ENCODE measurements around the gene TATDN2.
"Not testable (repeated sequence)": the region's sequence is repeated elsewhere in the genome, so short reads cannot be mapped to it uniquely, and the experiment has no call there.

The TATDN2 gene

GRCh38 chr3:10235551-10235950, 12.7 kb upstream of the TATDN2 start:
- DNase-seq, result no peak

GRCh38 chr3:10238345-10239183, 9.7 kb upstream of the TATDN2 start:
- no peak for DNase-seq

- no peak for DNase-seq
These were observed 7.5 kb upstream of the TATDN2 start for GRCh38 chr3:10240799-10241198.

- DNase-seq, result no peak
These were observed 5.8 kb upstream of the TATDN2 start for GRCh38 chr3:10242182-10243065.

GRCh38 chr3:10244009-10244408, 4.2 kb upstream of the TATDN2 start:
- DNase-seq, result no peak

- DNase-seq, result no peak
These were observed 3.1 kb upstream of the TATDN2 start for GRCh38 chr3:10245081-10245712.

- no peak for DNase-seq
These were observed 528 bp upstream of the TATDN2 start for GRCh38 chr3:10247679-10248183.

GRCh38 chr3:10248984-10249748, 907 bp downstream of the TATDN2 start:
- no peak for DNase-seq

- no peak for DNase-seq
These were observed 1.6 kb downstream of the TATDN2 start for GRCh38 chr3:10249833-10250232.

- no peak for DNase-seq
These were observed 2.7 kb downstream of the TATDN2 start for GRCh38 chr3:10251006-10251405.

- no peak for DNase-seq
These were observed 5.5 kb downstream of the TATDN2 start for GRCh38 chr3:10253731-10254130.

GRCh38 chr3:10255835-10256234, 7.6 kb downstream of the TATDN2 start:
- DNase-seq, result no peak

- no peak for DNase-seq
These were observed 10.8 kb downstream of the TATDN2 start for GRCh38 chr3:10259036-10259435.

GRCh38 chr3:10259798-10260197, 11.5 kb downstream of the TATDN2 start:
- no peak for DNase-seq

GRCh38 chr3:10260211-10260701, 12.0 kb downstream of the TATDN2 start:
- DNase-seq, result no peak

- no peak for DNase-seq
These were observed 13.8 kb downstream of the TATDN2 start for GRCh38 chr3:10262027-10262426.

GRCh38 chr3:10263646-10264363, 15.5 kb downstream of the TATDN2 start:
- DNase-seq, result no peak

- no peak for DNase-seq
These were observed 17.6 kb downstream of the TATDN2 start for GRCh38 chr3:10265833-10266232.

- not testable (repeated sequence) for DNase-seq
These were observed 18.7 kb downstream of the TATDN2 start for GRCh38 chr3:10266936-10267335.

- DNase-seq, result no peak
These were observed 19.9 kb downstream of the TATDN2 start for GRCh38 chr3:10268116-10268515.

GRCh38 chr3:10268930-10269329, 20.7 kb downstream of the TATDN2 start:
- no peak for DNase-seq

GRCh38 chr3:10269443-10269842, 21.2 kb downstream of the TATDN2 start:
- DNase-seq, result no peak

Measured in NCI-H774 (cell line).